HepG2 (cell line): Measurements from ENCODE around the gene PRSS2. TPM values are rescaled to one million over a fixed set of nuclear protein-coding genes. Genes with fewer than 3 reads are reported as not detected.

Source experiments
- ATAC-seq: fragments of 200-7000 bp; cut with Tn5 transposase; 3 replicates; pipeline ENCODE4 v1.9.1; 2020; ENCODE audit warnings: mild to moderate bottlenecking, moderate library complexity
- BruUV-seq: library from RNA; stranded (reverse); fragments of 400-500 nt; replicated peaks from 2 replicates; lab custom pipeline; 2021; lab: Mats Ljungman, UMichigan
- CTCF ChIA-PET: fragments of 300-600 bp; formaldehyde crosslinking; extraction: SDS; loops from one replicate; lab custom pipeline; 2021; ENCODE audit warnings: low total read pairs, inconsistent platforms, low intra/inter-chr PET ratio; lab: Yijun Ruan, JAX
- POLR2A ChIA-PET: fragments of 350-600 bp; sonication (Branson Sonifier 250); formaldehyde crosslinking; loops from one replicate; lab custom pipeline; 2020; ENCODE audit warnings: antibody characterized with exemption, inconsistent platforms; lab: Yijun Ruan, JAX
- DNase-seq: peaks from one replicate; pipeline ENCODE4 v3.0.0-alpha.2; 2015; ENCODE audit warnings: low spot score
- FAIRE-seq: peaks from 3 replicates; lab custom pipeline; 2011; peaks lifted over from hg19 to GRCh38; lab: Jason Lieb, UNC
- H2AFZ ChIP-seq: one replicate; pipeline ENCODE4 v1.6.1; 2011; ENCODE audit warnings: low read length, inconsistent platforms
- H3K27ac ChIP-seq: fragments of 300-600 bp; 3 replicates; pipeline ENCODE4 v1.8.0; 2011; ENCODE audit warnings: mixed run types, mild to moderate bottlenecking, mixed read lengths, low read length, inconsistent platforms; ENCODE audit not compliant: insufficient read depth; ENCODE audit errors: extremely low read length
- H3K27me3 ChIP-seq, 2 experiments: fragments of 200-600 bp in 1 of 2; 2 replicates in 1 of 2; 3 replicates in 1 of 2; pipeline versions ENCODE4 v1.6.0 to v1.8.0; 2011; ENCODE audit warnings: low read length in 2 of 2, mild to moderate bottlenecking in 2 of 2, moderate library complexity in 2 of 2, inconsistent platforms in 1 of 2; ENCODE audit not compliant: insufficient read depth in 2 of 2, control insufficient read depth in 1 of 2
- H3K36me3 ChIP-seq, 2 experiments: fragments of 200-600 bp in 1 of 2; replicated peaks in 1 of 2; 2 replicates in 1 of 2; 3 replicates in 1 of 2; pipeline versions ENCODE4 v1.5.1 to v1.8.0; 2011; ENCODE audit warnings: low read length in 2 of 2, inconsistent platforms in 1 of 2; ENCODE audit not compliant: insufficient read depth in 2 of 2, control insufficient read depth in 1 of 2
- H3K4me1 ChIP-seq: 2 replicates; pipeline ENCODE4 v1.5.1; 2012; ENCODE audit warnings: low read length, inconsistent platforms; ENCODE audit not compliant: insufficient read depth
- H3K4me2 ChIP-seq: 2 replicates; pipeline ENCODE4 v1.6.0; 2011; ENCODE audit warnings: low read depth, low read length, inconsistent platforms
- H3K4me3 ChIP-seq, 3 experiments: fragments of 200-600 bp in 1 of 3; sonication (generic), shearing (Covaris generic) in 1 of 3; replicated peaks in 1 of 3; 2 replicates each; pipeline ENCODE4 v1.5.1; 2011 to 2016; ENCODE audit warnings: low read length in 3 of 3, inconsistent platforms in 2 of 3, low read depth in 2 of 3, mild to moderate bottlenecking in 2 of 3, control low read depth in 1 of 3, mixed read lengths in 1 of 3; ENCODE audit not compliant: insufficient read depth in 1 of 3
- H3K79me2 ChIP-seq: one replicate; pipeline ENCODE4 v1.6.1; 2011; ENCODE audit warnings: low read length, inconsistent platforms; ENCODE audit not compliant: insufficient read depth
- H3K9ac ChIP-seq: 2 replicates; pipeline ENCODE4 v1.6.0; 2011; ENCODE audit warnings: mild to moderate bottlenecking, low read depth, low read length, inconsistent platforms; ENCODE audit not compliant: insufficient read depth
- H3K9me3 ChIP-seq: 2 replicates; pipeline ENCODE4 v1.5.1; 2012; ENCODE audit warnings: mild to moderate bottlenecking, low read length
- H4K20me1 ChIP-seq: 2 replicates; pipeline ENCODE4 v1.6.0; 2011; ENCODE audit warnings: inconsistent platforms, mild to moderate bottlenecking, low read length, moderate library complexity; ENCODE audit not compliant: insufficient read depth
- CC2D1A ChIP-seq: sonication (generic); formaldehyde crosslinking; IDR thresholded peaks from 2 replicates; pipeline ENCODE4 v1.8.1; 2023; ENCODE audit warnings: mild to moderate bottlenecking, missing genetic modification reagents
- EP300 ChIP-seq, 3 experiments: sonication (generic) in 1 of 3; formaldehyde crosslinking in 1 of 3; IDR thresholded peaks; 2 replicates each; pipeline versions ENCODE4 v1.5.1 to v1.6.1; 2011 to 2020; ENCODE audit warnings: low read depth in 2 of 3, low read length in 2 of 3, borderline replicate concordance in 1 of 3, improper control_type of control experiment in 1 of 3, mild to moderate bottlenecking in 1 of 3, missing genetic modification reagents in 1 of 3, moderate library complexity in 1 of 3
- GATA4 ChIP-seq: sonication (generic); IDR thresholded peaks from 2 replicates; pipeline ENCODE4 v1.6.1; 2016; ENCODE audit warnings: antibody characterized with exemption, low read depth, borderline replicate concordance
- HNF4A ChIP-seq: sonication (generic); formaldehyde crosslinking; IDR thresholded peaks from 2 replicates; pipeline ENCODE4 v1.4.0; 2020; ENCODE audit warnings: missing genetic modification reagents
- KDM5B ChIP-seq: sonication (generic); formaldehyde crosslinking; IDR thresholded peaks from 2 replicates; pipeline ENCODE4 v1.4.0; 2020; ENCODE audit warnings: missing genetic modification reagents, mild to moderate bottlenecking, borderline replicate concordance
- KLF9 ChIP-seq: IDR thresholded peaks from 2 replicates; pipeline ENCODE4 v1.6.1; 2016; ENCODE audit warnings: low read depth
- KMT2B ChIP-seq: IDR thresholded peaks from 2 replicates; pipeline ENCODE4 v1.6.1; 2016; ENCODE audit warnings: missing genetic modification reagents, missing compliant biosample characterization
- PCBP2 ChIP-seq: fragments of 200-400 bp; formaldehyde crosslinking; optimal IDR thresholded peaks from 2 replicates; pipeline ENCODE3; 2018; ENCODE audit warnings: low read length, low read depth; ENCODE audit not compliant: poor library complexity, severe bottlenecking
- RORA ChIP-seq: sonication (generic); formaldehyde crosslinking; IDR thresholded peaks from 2 replicates; pipeline ENCODE4 v1.5.0; 2020; ENCODE audit warnings: mild to moderate bottlenecking, missing genetic modification reagents, moderate library complexity
- RXRB ChIP-seq: IDR thresholded peaks from 2 replicates; pipeline ENCODE4 v1.6.1; 2016; ENCODE audit warnings: borderline replicate concordance, missing genetic modification reagents, missing compliant biosample characterization
- SRSF4 ChIP-seq: fragments of 200-400 bp; formaldehyde crosslinking; IDR thresholded peaks from one replicate; pipeline ENCODE4 v1.6.1; 2018; ENCODE audit warnings: mild to moderate bottlenecking, low read depth, low read length, moderate library complexity; ENCODE audit not compliant: poor library complexity, severe bottlenecking
- TCF7 ChIP-seq: sonication (generic); IDR thresholded peaks from 2 replicates; pipeline ENCODE4 v1.6.1; 2016; ENCODE audit warnings: antibody characterized with exemption, low read depth
- ZBTB46 ChIP-seq: sonication (generic); formaldehyde crosslinking; IDR thresholded peaks from 2 replicates; pipeline ENCODE4 v1.4.0; 2020; ENCODE audit warnings: mild to moderate bottlenecking, missing genetic modification reagents, borderline replicate concordance
- ZFP36 ChIP-seq: fragments of 150-350 bp; IDR thresholded peaks from 2 replicates; pipeline ENCODE4 v1.6.1; 2018; ENCODE audit warnings: borderline replicate concordance, low read length, low read depth; ENCODE audit not compliant: partially characterized antibody
- ZNF251 ChIP-seq: sonication (generic); formaldehyde crosslinking; IDR thresholded peaks from 2 replicates; pipeline ENCODE4 v1.9.0; 2021; ENCODE audit warnings: mild to moderate bottlenecking, missing genetic modification reagents
- ZNF280B ChIP-seq: sonication (generic); formaldehyde crosslinking; IDR thresholded peaks from 2 replicates; pipeline ENCODE4 v1.5.0; 2020; ENCODE audit warnings: missing genetic modification reagents, mild to moderate bottlenecking, borderline replicate concordance
- WGBS: methylation state at CpG from one replicate; pipeline ENCODE4 v1.1.6; 2017; ENCODE audit warnings: low lambda C conversion rate; 5-methylcytosine and 5-hydroxymethylcytosine counted together
- in situ Hi-C: cut with HindIII; loops from 2 replicates; pipeline ENCODE4 v1.10.0; 2017; ENCODE audit warnings: low pct_unique_long_range_greater_than_20kb; ENCODE audit not compliant: extremely low pct_ligation_motif_present
- intact Hi-C: fragments of 100-400 bp; cut with micrococcal nuclease; formaldehyde crosslinking; loops from one replicate; pipeline ENCODE4 v1.10.0; 2022; ENCODE audit not compliant: unreplicated experiment
- polyA plus RNA-seq, 8 experiments: library from polyadenylated mRNA; depleted of rRNA in 3 of 8; stranded (reverse) in 7 of 8; unstranded in 1 of 8; fragments of >200 nt; fragmentation: Illumina TruSeq in 4 of 8; extraction: Trizol in 4 of 8; gene quantifications; 2 replicates each; pipeline versions ENCODE4 v1.2.1 to v1.2.3, GENCODE V29; 2011 to 2016; ENCODE audit warnings: low read depth in 4 of 8, missing spikeins in 1 of 8, mixed read lengths in 1 of 8; ENCODE audit not compliant: insufficient read depth in 1 of 8
- total RNA-seq, 5 experiments: library from RNA; depleted of rRNA; stranded (reverse); fragments of >200 nt; fragmentation: Illumina TruSeq; extraction: Trizol; gene quantifications; 2 replicates each; pipeline ENCODE4 v1.2.3, GENCODE V29; 2016; ENCODE audit warnings: low read depth in 1 of 5
- TF ChIP-seq, protein P1 (sequence below): sonication (generic); formaldehyde crosslinking; IDR thresholded peaks from 2 replicates; pipeline ENCODE4 v1.4.0; 2020; ENCODE audit warnings: missing genetic modification reagents, borderline replicate concordance

Gene PRSS2
- total and polyA plus RNA-seq, 2 of the 13 experiments (the other 11 are each of a cell fraction or from before 2014, with no cell fraction given), result not detected

- H3K4me2 ChIP-seq, result no peak within 1 kb of the TSS
- no peaks in the 10 kb centered on the region for H3K4me1 ChIP-seq
- peaks cover 0 to 17% of the 10 kb centered on the region in 2 experiments; a peak in 2 of 5 replicates for H3K27me3 ChIP-seq
- H4K20me1 ChIP-seq, result no peaks in the 10 kb centered on the region
- 4% methylated on average over 10 of the region's 11 CpGs for WGBS
- CTCF ChIA-PET, result no interaction called here
- POLR2A ChIA-PET, result no interaction called here
- ATAC-seq, result no peak
- DNase-seq, result no peak
- H3K4me3 ChIP-seq, result no peak within 1 kb of the TSS
- no peaks in the 10 kb centered on the region for H3K36me3 ChIP-seq
- intact Hi-C loops, result no loop called here
- no peaks in the 10 kb centered on the region for H3K9me3 ChIP-seq
- no peak within 1 kb of the TSS for H3K9ac ChIP-seq
- H3K27ac ChIP-seq, result no peak within 1 kb of the TSS
- in situ Hi-C loops, result no loop called here
- H3K79me2 ChIP-seq, result no peaks in the 10 kb centered on the region
- H2AFZ ChIP-seq, result no peak within 1 kb of the TSS
- BruUV-seq, result no TSS peak
- no peak for FAIRE-seq
- TF ChIP-seq PCBP2 (no peak), ZNF280B (CRISPR knock-in tag) (no peak), RXRB (CRISPR knock-in tag) (no peak), KMT2B (CRISPR knock-in tag) (no peak), ZFP36 (no peak), CC2D1A (no peak), ZNF251 (CRISPR knock-in tag) (no peak), SRSF4 (no peak), GATA4 (no peak), HNF4A (CRISPR knock-in tag) (no peak), KDM5B (CRISPR knock-in tag) (no peak), ZBTB46 (CRISPR knock-in tag) (no peak), EP300 (IDR thresholded peaks at IDR 0.05; ENCODE audit: low read depth in 2 of 2, low read length in 2 of 2) (no peak), EP300 (CRISPR knock-in tag; IDR thresholded peaks at IDR 0.05; ENCODE audit: borderline replicate concordance) (no peak), RORA (CRISPR knock-in tag) (no peak), KLF9 (CRISPR knock-in tag) (no peak), TCF7 (no peak)
- TF ChIP-seq, protein P1, sequence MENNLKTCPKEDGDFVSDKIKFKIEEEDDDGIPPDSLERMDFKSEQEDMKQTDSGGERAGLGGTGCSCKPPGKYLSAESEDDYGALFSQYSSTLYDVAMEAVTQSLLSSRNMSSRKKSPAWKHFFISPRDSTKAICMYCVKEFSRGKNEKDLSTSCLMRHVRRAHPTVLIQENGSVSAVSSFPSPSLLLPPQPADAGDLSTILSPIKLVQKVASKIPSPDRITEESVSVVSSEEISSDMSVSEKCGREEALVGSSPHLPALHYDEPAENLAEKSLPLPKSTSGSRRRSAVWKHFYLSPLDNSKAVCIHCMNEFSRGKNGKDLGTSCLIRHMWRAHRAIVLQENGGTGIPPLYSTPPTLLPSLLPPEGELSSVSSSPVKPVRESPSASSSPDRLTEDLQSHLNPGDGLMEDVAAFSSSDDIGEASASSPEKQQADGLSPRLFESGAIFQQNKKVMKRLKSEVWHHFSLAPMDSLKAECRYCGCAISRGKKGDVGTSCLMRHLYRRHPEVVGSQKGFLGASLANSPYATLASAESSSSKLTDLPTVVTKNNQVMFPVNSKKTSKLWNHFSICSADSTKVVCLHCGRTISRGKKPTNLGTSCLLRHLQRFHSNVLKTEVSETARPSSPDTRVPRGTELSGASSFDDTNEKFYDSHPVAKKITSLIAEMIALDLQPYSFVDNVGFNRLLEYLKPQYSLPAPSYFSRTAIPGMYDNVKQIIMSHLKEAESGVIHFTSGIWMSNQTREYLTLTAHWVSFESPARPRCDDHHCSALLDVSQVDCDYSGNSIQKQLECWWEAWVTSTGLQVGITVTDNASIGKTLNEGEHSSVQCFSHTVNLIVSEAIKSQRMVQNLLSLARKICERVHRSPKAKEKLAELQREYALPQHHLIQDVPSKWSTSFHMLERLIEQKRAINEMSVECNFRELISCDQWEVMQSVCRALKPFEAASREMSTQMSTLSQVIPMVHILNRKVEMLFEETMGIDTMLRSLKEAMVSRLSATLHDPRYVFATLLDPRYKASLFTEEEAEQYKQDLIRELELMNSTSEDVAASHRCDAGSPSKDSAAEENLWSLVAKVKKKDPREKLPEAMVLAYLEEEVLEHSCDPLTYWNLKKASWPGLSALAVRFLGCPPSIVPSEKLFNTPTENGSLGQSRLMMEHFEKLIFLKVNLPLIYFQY, result no peak
Observed at GRCh38 chr7:142749218-142749993, 21.4 kb upstream of the PRSS2 start, which contains the start of gene PRSS1. TSS of gene PRSS1 (plus strand) at chr7:142749472. CDS start at chr7:142749485, 13 bp downstream.
